Muscle of back (tissue), 13 donors: ENCODE results near the gene MOB3C. TPM values are rescaled to one million over a fixed set of nuclear protein-coding genes. Genes with fewer than 3 reads are reported as not detected.
"Not testable (repeated sequence)": the region's sequence is repeated elsewhere in the genome, so short reads cannot be mapped to it uniquely, and the experiment has no call there.

Experiments
- DNase-seq, 3 donors: peaks; one replicate each; pipeline versions ENCODE4 v3.0.0 to v3.0.0-alpha.2; 2013
- long read RNA-seq, 9 donors: transcript quantifications; one replicate each; lab custom pipeline, GENCODE V29; 2026
- polyA plus RNA-seq, 10 donors: library from polyadenylated mRNA; unstranded; fragments of 120-200 nt; gene quantifications; one replicate each; pipeline ENCODE4 v1.2.1, GENCODE V29; 2013; ENCODE audit not compliant: insufficient read length in 10 of 10

MOB3C gene
- polyA plus RNA-seq: 10 to 100 TPM; 11.5 to 15.7 (median 12.7) TPM
- long read RNA-seq, donor 1, transcript MOB3C-202 (4 exons, 2,822 nt): major isoform, 6 of 6 reads
- long read RNA-seq, donor 1, partial matches to known transcripts: 0 of 6 reads
- long read RNA-seq, donor 1, other reads (novel, unspliced or antisense): 0 of 6 reads
- long read RNA-seq, donor 2, full-length matches to known transcripts: 4 of 4 reads
- long read RNA-seq, donor 2, partial matches to known transcripts: 0 of 4 reads
- long read RNA-seq, donor 2, other reads (novel, unspliced or antisense): 0 of 4 reads
- long read RNA-seq, donor 3: 0 reads
- long read RNA-seq, donor 4, full-length matches to known transcripts: 4 of 4 reads
- long read RNA-seq, donor 4, partial matches to known transcripts: 0 of 4 reads
- long read RNA-seq, donor 4, other reads (novel, unspliced or antisense): 0 of 4 reads
- long read RNA-seq, donor 5, full-length matches to known transcripts: 10 of 23 reads
- long read RNA-seq, donor 5, partial matches to known transcripts: 13 of 23 reads
- long read RNA-seq, donor 5, other reads (novel, unspliced or antisense): 0 of 23 reads
- long read RNA-seq, donor 6, full-length matches to known transcripts: 6 of 26 reads
- long read RNA-seq, donor 6, partial matches to known transcripts: 20 of 26 reads
- long read RNA-seq, donor 6, other reads (novel, unspliced or antisense): 0 of 26 reads
- long read RNA-seq, donor 7, partial matches to known transcripts: 0 of 2 reads
- long read RNA-seq, donor 7, other reads (novel, unspliced or antisense): 0 of 2 reads
- long read RNA-seq, donor 8, partial matches to known transcripts: 8 of 9 reads
- long read RNA-seq, donor 8, other reads (novel, unspliced or antisense): 0 of 9 reads
- long read RNA-seq, donor 9, full-length matches to known transcripts: 1 of 1 reads
- long read RNA-seq, donor 9, partial matches to known transcripts: 0 of 1 reads
- long read RNA-seq, donor 9, other reads (novel, unspliced or antisense): 0 of 1 reads

DNA sequence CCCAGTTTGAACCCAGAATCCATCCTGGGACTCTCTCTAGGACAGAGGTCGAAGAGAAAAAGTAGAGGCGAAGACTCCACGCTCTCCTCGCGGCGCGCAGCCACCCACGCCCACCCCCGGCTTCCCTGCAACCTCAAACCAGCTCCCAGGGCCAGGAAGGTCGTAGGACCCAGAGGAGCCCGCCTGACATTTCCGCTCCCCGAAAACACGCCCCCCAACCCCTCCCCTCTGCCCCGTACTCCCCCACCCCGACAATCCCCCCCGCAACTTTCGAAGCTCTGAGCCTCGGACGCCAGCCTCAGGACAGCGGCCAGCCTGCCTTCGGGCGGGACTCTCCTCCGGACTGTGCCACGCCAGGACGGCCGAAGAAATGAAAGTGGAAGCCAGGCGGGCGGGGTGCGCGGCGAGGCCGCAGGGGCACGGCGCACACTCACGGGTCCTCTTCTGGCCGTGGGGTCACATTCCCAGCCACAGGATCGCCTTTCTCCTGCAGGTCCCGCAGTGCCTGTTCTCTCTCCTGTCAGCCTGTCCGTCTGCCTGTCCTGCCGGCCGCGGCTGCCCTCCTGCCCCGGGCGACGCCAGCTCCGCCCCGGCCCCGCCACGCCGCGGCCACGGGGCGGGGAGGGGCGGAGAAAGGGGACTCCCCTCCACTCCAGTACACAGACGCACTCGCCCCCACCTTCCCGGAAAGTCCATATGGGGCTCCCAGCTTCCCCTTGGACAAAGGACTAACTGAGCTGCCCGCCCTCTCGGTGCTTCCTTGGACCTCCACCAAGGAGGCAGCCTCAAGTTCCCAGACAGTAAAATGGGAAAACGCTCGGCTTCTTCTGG, at the start of gene MOB3C:
Gene MOB3C, minus strand, starts transcription at position 535 of the 831 bp plus-strand sequence. CDS start 3,490 bp downstream, outside the sequence.
- peak; percentile 79 to 94 (median 90) for DNase-seq

DNA sequence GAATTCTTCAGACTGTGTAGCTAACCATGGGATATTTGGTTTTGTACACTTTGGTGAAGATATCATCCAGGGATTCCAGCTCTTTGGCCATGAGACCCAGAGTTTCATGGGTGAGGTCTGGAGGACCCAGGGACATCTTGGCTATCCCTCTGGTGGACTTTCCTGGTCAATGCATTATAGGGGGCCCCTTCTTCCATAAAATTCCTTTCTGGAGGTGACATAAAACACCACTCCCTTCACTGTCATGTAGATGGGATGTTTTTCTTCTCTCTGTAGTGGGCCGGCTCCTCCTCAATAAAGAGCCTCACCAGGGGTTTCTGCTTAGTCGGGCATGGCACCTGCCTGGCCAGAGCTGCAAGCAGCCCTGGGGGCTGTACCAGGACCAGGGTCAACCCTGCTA, 49.4 kb upstream of the MOB3C start:
- no peak for DNase-seq

DNA sequence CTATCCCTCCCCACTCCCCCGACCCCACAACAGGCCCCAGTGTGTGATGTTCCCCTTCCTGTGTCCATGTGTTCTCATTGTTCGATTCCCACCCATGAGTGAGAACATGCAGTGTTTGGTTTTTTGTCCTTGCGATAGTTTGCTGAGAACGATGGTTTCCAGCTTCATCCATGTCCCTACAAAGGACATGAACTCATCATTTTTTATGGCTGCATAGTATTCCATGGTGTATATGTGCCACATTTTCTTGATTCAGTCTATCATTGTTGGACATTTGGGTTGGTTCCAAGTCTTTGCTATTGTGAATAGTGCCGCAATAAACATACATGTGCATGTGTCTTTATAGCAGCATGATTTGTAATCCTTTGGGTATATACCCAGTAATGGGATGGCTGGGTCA, 46.3 kb upstream of the MOB3C start:
- DNase-seq: not testable (repeated sequence)

DNA sequence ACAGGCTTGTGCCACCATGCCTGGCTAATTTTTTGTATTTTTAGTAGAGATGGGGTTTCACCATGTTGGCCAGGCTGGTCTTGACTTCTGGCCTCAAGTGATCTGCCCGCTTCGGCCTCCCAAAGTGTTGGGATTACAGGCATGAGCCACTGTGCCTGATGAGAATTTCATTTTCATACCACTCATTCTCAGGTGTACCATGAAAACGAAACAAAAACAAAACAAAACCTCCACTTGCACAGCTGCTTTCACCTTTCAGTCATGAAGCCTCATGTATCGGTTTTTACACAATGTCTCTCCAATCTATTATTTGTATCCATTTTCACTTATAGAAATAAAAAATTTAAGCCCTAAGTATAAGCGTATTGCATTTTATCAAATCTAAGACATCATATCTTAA, 43.5 kb upstream of the MOB3C start:
- not testable (repeated sequence) for DNase-seq

DNA sequence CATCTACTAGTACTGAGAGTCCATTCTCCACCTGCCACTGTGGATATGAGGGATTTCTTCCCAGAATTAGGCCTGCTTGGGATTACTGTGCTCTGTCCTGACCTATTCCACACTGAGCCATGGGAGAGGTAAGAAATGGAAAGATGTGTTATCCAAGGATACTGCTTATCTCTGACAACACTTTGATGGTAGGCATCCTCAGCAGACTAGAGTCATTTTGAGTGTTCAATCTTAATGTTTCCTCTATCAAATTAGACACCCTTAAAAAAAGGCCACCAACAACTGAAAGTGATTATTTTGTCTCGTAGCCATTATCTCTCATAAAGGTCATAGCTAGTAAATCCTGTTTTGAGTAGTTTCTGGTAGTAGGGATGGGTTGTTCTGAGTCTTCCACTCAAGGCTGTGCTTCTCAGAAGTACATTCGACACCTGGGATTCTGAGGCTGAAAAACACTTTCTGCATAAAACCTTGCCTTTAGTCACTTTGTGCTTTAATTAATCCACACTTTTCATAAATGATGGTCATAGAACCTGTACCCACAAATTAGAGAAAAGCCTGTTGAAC, 42.8 kb upstream of the MOB3C start:
- no peak for DNase-seq

DNA sequence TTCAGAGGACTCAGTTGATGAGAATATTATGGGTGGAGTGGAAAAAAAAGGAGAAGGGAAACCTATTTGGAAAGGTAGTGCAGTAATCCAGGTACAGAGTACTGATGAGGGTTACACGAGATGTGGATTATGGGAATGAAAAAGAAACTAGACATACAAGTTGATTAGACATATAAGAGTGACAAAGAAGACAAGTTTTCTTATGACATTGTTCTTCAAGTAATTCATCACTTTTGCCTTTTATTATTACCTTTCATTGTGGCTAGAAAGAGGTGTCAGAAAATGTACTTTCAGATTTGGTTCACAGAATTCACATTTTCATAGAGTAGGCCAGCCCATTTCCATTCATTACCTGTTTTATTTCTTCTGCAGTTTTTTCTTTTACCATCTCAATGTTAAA, 41.2 kb upstream of the MOB3C start:
- no peak for DNase-seq

DNA sequence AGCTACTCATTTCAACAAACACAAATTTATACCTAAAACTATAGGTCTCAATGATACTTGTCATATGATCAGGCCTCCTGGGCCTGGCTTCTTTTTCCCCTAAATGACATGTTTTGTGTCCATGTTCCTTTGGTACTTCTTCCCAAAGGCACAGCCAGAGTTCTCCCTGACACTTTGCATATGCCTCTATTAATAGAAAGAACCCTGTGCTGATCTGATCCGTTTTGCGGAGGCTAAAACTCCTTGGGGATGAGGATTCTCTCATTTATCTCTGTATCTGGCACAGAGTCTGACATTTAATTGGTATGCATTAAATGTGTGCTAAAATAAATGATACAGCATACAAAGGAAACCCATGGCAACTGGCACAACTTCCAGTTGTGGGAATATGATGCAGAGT, 40.0 kb upstream of the MOB3C start:
- DNase-seq: no peak

DNA sequence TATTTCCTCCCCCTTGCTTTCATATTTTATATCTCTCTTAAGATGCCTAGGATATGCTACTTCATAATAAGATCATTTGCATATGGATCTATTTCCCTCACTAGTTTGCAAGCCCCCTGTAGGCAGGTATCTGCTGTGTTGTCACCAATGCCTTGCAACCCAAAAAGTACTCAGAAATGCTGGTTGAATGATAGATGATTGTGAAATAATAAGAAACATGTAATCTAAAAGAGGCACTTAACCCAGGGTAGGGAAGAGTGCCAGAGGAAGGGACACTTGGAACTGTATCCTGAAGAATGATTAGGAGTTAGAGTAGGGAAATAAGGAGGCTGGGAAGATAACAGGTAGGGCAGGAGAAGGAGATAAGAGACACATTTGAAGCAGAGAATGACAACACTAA, 39.2 kb upstream of the MOB3C start:
- no peak for DNase-seq

DNA sequence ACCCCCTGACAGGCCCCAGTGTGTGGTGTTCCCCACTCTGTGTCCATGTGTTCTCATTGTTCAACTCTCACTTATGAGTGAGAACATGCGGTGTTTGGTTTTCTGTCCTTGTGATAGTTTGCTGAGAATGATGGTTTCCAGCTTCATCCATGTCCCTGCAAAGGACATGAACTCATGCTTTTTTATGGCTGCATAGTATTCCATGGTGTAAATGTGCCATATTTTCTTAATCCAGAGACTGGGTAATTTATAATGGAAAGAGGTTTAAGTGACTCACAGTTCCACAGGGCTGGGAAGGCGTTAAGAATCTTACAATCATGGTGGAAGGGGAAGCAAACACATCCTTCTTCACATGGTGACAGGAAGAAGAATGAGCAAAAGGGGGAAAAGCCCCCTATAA, 38.1 kb upstream of the MOB3C start:
- DNase-seq: not testable (repeated sequence)

DNA sequence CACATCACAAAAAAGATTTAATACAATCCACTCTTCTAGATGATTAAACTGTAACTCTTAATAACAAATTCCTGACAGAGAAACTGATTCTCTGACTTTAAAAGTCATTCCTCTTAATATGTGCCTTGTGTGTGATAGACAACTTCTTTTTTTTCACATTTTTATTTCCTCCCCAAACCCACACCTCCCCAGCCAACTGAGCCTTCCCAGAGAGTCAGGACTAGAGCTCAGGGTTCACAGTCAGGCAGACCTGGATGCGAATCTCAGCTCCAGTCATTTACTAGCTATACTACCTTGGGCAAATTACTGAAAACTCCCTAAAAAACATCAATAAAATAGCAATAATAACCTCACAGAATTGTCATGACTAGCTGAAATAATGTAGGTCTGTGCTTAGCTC, 37.4 kb upstream of the MOB3C start:
- DNase-seq: no peak

DNA sequence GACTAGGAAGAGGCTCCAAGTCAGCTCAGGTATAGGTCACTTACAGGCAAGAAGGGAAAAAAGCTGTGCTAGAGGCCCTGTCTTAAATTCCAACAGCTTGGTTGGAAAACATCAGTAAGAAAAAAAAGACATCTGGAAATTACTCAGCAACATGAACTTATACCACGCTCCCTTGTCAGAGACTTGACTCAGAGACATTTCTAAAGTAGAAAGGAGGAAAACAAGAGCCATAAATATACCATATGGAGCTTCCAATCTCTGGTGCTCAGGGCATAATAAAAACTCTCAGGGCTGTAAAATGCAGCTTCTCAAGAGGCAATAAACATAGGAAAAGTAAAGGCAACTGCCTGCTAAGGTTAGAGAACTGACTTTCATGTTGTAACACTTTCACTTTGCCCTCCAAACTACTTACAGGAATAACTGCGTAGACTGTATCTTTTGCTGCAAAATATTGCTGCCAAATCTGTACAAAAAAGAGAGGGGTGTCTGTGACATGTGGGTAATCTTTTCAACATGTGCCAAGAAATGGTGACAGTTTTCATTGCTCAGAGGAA, 36.9 kb upstream of the MOB3C start:
- DNase-seq: no peak

DNA sequence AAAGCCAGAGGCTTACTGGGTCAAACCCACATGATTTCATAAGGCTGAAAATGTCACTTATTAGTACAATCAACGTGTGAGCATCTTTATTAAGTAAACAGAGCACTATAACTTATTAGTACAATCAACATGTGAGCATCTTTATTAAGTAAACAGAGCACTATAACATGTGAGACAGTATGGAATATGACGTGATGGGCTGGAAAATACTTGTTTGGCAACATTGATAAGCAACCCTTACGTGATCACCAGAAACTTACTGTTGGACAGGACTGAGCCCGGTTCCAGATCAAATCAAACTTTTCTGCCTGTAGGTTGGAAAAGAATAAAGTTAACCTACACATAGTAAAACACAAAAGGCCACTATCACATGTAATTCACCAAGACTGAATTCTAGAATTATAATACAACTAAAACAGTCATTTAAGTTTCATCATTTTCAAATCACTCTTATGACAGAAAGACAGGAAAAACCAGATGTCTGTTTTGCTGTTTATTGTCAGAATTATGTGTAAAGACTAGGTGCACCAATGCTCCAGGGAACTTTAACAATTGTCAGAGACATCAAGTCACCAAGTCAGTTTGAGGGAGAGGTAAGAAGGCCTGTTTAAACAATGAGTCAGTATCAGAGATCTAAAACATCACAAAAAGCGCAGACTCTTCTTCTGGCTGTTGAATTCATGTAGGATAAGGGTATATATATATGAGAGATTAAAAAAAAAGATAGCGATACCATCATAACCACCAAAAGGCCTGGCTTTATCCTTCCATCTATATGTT, 35.9 kb upstream of the MOB3C start:
- no peak for DNase-seq

DNA sequence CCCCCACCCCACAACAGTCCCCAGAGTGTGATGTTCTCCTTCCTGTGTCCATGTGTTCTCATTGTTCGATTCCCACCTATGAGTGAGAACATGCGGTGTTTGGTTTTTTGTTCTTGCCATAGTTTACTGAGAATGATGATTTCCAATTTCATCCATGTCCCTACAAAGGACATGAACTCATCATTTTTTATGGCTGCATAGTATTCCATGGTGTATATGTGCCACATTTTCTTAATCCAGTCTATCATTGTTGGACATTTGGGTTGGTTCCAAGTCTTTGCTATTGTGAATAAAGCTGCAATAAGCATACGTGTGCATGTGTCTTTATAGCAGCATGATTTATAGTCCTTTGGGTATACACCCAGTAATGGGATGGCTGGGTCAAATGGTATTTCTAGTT, 34.5 kb upstream of the MOB3C start:
- not testable (repeated sequence) for DNase-seq

DNA sequence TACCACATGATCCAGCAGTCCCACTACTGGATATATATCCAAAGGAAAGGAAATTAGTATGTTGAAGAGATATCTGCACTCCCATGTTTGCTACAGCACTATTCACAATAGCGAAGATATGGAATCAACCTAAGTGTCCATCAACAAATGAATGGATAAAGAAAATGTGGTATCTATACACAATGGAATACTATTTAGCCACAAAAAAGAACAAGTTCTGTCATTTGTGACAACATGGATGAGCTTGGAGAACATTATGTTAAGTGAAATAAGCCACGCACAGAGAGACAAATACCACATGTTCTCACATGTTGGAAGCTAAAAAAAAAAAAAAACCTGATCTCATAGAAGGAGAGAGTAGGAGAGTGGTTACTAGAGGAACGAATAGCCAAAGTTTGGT, 33.9 kb upstream of the MOB3C start:
- no peak for DNase-seq

DNA sequence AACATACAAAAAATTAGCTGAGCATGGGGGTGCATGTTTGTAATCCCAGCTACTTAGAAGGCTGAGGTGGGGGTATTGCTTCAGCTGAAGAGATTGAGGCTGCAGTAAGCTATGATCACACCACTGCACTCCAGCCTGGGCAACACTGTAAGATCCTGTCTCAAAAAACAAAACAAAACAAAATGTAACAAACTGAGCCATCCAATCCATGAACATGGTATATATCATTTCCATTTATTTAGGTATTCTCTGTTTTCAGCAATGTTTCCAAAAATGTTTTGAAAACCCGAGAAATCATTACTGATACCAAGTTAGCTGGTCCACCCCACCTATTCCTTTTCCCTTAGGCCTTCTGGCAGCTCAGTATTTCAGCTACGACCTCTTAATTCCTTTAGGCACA, 33.2 kb upstream of the MOB3C start:
- DNase-seq: no peak

DNA sequence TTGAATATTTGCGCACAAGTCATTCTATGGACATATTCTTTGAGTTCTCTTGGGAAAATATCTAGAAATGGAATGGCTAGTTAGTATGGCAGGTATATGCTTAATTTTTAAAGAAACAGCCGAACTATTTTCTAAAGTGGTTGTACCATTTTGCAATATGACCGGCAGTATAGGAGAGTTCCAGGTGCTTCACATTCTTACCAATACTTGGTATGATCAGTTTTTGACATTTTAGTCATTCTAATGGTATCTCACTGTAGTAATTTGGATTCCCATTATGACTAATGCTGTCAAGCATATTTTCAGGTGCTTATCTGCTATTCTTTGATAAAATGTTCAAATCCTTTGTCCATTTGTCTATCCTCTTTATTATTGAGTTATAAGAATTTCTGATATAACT, 31.0 kb upstream of the MOB3C start:
- no peak for DNase-seq

DNA sequence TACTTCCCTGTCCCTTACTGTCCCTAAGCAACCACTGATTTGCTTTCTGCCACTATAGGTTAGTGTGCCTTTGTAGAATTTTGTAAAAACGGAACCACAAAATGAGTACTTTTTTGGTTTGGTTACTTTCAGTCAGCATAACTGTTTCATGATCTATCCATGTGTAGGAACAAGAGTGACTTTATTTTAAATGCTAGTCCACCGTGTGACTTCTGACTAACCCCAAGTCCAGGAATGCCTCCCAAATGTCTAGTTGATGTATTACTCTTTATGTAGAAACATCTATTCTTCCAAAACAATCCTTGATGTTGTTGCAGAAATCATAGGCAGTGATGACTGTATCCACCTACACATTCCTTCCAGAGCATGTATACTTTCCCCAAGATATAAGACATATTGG, 30.2 kb upstream of the MOB3C start:
- no peak for DNase-seq

DNA sequence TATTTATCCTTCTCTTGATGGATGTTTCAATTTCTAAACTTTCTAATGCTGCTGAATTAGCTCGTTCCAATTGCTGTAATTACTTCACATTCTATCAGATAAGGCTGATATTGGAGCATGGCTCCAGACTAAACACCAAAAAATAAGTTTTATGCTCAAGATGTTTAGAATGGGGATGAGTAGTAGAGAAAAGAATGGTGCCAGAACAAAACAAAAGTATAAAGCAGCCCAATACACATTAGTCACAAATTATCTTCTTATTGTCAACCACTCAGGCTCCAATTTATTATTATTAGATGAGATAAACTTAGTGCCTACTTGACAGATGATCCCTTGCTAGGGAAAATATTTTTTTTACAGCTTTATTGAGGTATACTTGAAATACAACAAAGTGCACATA, 29.7 kb upstream of the MOB3C start:
- no peak for DNase-seq

DNA sequence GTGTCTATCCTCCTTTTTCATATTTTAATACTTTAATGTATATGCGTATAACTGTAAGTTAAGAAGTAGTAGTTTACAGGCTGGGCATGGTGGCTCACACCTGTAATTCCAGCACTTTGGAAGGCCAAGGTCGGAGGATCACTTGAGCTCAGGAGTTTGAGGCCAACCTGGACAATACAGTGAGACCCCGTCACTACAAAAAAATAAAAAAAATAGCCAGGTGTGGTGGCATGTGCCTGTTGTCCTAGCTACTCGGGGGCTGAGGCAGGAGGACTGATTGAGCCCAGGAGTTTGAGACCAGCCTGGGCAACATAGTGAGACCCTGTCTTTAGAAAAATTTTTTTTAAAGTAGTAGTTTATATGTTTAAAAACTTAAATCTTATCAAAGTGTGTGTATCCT, 29.2 kb upstream of the MOB3C start:
- no peak for DNase-seq

DNA sequence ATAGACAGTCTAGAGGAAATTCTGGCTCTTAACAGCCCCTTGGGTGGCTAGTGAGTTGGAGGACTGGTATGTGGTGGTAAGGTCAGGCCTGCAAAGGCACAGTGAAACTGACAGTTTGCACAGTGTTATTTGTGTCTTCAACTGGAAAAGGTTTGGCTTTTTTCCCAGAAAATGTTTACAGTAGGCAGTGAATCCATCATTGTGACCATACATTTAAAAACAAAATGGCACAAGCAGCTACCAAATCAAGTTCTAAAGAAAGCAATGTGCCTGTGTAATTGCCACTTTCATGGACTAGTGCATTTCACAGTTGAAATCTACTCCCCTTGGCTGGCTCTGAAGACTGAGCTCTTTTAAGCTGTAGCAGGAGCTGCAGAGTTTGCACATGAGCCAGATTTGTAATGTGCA, 26.8 kb upstream of the MOB3C start:
- DNase-seq: peak in 1 of 3 donors; percentile 54
